SK-N-SH (cell line): ENCODE measurements around the gene NCS1. TPM values are rescaled to one million over a fixed set of nuclear protein-coding genes. Genes with fewer than 3 reads are reported as not detected.

Experiments used
- CTCF ChIA-PET: fragments of 300-600, 350-600 bp; formaldehyde crosslinking; extraction: SDS; loops from one replicate; lab custom pipeline; 2021; lab: Yijun Ruan, JAX
- POLR2A ChIA-PET: fragments of 350-600 bp; sonication (Branson Sonifier 250); formaldehyde crosslinking; extraction: SDS; loops from one replicate; lab custom pipeline; 2020; ENCODE audit warnings: antibody characterized with exemption, inconsistent platforms; lab: Yijun Ruan, JAX
- DNase-seq: peaks from one replicate; pipeline ENCODE4 v3.0.0; 2012
- H2AFZ ChIP-seq: fragments of 200-600 bp; sonication (generic); 2 replicates; pipeline ENCODE4 v1.8.1; 2016; ENCODE audit warnings: antibody characterized with exemption, mild to moderate bottlenecking, low read depth
- H3F3A ChIP-seq: fragments of 200-600 bp; sonication (generic); replicated peaks from 2 replicates; pipeline ENCODE3; 2016; ENCODE audit warnings: antibody characterized with exemption, mild to moderate bottlenecking; ENCODE audit not compliant: insufficient read depth
- H3K27ac ChIP-seq, 2 experiments: fragments of 200-500 bp in 1 of 2; fragments of 200-600 bp in 1 of 2; sonication (Bioruptor generic) in 1 of 2; sonication (generic), shearing (Covaris generic) in 1 of 2; 2 replicates each; pipeline versions ENCODE4 v1.5.1 to v1.6.1; 2014 to 2016; ENCODE audit warnings: low read depth in 2 of 2, inconsistent platforms in 1 of 2, low read length in 1 of 2, mild to moderate bottlenecking in 1 of 2, mixed read lengths in 1 of 2
- H3K27me3 ChIP-seq: fragments of 200-600 bp; sonication (generic), shearing (Covaris generic); 2 replicates; pipeline ENCODE4 v1.6.1; 2016; ENCODE audit warnings: mixed run types; ENCODE audit not compliant: insufficient read depth
- H3K36me3 ChIP-seq, 2 experiments: fragments of 200-500 bp in 1 of 2; fragments of 200-600 bp in 1 of 2; sonication (Bioruptor generic) in 1 of 2; sonication (generic) in 1 of 2; replicated peaks in 1 of 2; 2 replicates each; pipeline versions ENCODE3 to v1.5.1; 2014 to 2016; ENCODE audit warnings: low read length in 1 of 2, mild to moderate bottlenecking in 1 of 2; ENCODE audit not compliant: insufficient read depth in 2 of 2, control insufficient read depth in 1 of 2
- H3K4me1 ChIP-seq, 2 experiments: fragments of 200-500 bp in 1 of 2; fragments of 200-600 bp in 1 of 2; sonication (Bioruptor generic) in 1 of 2; sonication (generic), shearing (Covaris generic) in 1 of 2; 2 replicates each; pipeline versions ENCODE4 v1.5.1 to v1.6.1; 2014 to 2016; ENCODE audit warnings: low read depth in 1 of 2, low read length in 1 of 2, mixed run types in 1 of 2; ENCODE audit not compliant: insufficient read depth in 2 of 2, control insufficient read depth in 1 of 2
- H3K4me2 ChIP-seq: fragments of 200-600 bp; sonication (generic), shearing (Covaris generic); 2 replicates; pipeline ENCODE4 v1.6.1; 2017; ENCODE audit warnings: mixed run types
- H3K4me3 ChIP-seq, 2 experiments: fragments of 200-500 bp in 1 of 2; fragments of 200-600 bp in 1 of 2; sonication (Bioruptor generic) in 1 of 2; sonication (generic), shearing (Covaris generic) in 1 of 2; 2 replicates each; pipeline versions ENCODE4 v1.5.1 to v1.8.1; 2014 to 2016; ENCODE audit warnings: low read depth in 2 of 2, inconsistent platforms in 1 of 2, low read length in 1 of 2, mild to moderate bottlenecking in 1 of 2, mixed read lengths in 1 of 2, moderate library complexity in 1 of 2
- H3K79me2 ChIP-seq: fragments of 200-600 bp; sonication (generic); 2 replicates; pipeline ENCODE4 v1.8.1; 2017; ENCODE audit warnings: mild to moderate bottlenecking; ENCODE audit not compliant: insufficient read depth
- H3K9ac ChIP-seq: fragments of 200-600 bp; sonication (generic); 2 replicates; pipeline ENCODE4 v1.6.1; 2017; ENCODE audit warnings: mixed run types
- H3K9me2 ChIP-seq: fragments of 200-600 bp; sonication (generic); 2 replicates; pipeline ENCODE4 v1.6.1; 2017; ENCODE audit warnings: mixed run types
- H3K9me3 ChIP-seq: fragments of 200-600 bp; sonication (generic); 2 replicates; pipeline ENCODE4 v1.6.1; 2017; ENCODE audit warnings: mixed run types, mild to moderate bottlenecking, moderate library complexity
- H4K20me1 ChIP-seq: fragments of 200-600 bp; sonication (generic); 2 replicates; pipeline ENCODE4 v1.6.1; 2017; ENCODE audit warnings: mild to moderate bottlenecking, mixed run types; ENCODE audit not compliant: insufficient read depth
- CHD2 ChIP-seq: fragments of 150-350 bp; IDR thresholded peaks from 2 replicates; pipeline ENCODE4 v1.6.1; 2018; ENCODE audit warnings: low read length; ENCODE audit not compliant: partially characterized antibody
- EP300 ChIP-seq, 2 experiments: IDR thresholded peaks; 2 replicates each; pipeline versions ENCODE4 v1.4.0 to v1.6.1; 2012; ENCODE audit warnings: borderline replicate concordance in 1 of 2, low read depth in 1 of 2, low read length in 1 of 2
- FOXM1 ChIP-seq: IDR thresholded peaks from 2 replicates; pipeline ENCODE4 v1.4.0; 2012; ENCODE audit warnings: low read depth, mild to moderate bottlenecking
- GATA2 ChIP-seq: sonication (generic); formaldehyde crosslinking; IDR thresholded peaks from 2 replicates; pipeline ENCODE4 v1.5.0; 2020; ENCODE audit warnings: mild to moderate bottlenecking, missing genetic modification reagents
- IRF3 ChIP-seq: fragments of 150-350 bp; IDR thresholded peaks from 2 replicates; pipeline ENCODE4 v1.6.1; 2016; ENCODE audit warnings: mild to moderate bottlenecking, low read depth, low read length
- JUND ChIP-seq: IDR thresholded peaks from 2 replicates; pipeline ENCODE4 v1.4.0; 2012
- MAX ChIP-seq: IDR thresholded peaks from 2 replicates; pipeline ENCODE4 v1.4.0; 2012; ENCODE audit warnings: low read depth
- NFIC ChIP-seq: IDR thresholded peaks from 2 replicates; pipeline ENCODE4 v1.4.0; 2012; ENCODE audit warnings: borderline replicate concordance
- NRF1 ChIP-seq: IDR thresholded peaks from 2 replicates; pipeline ENCODE4 v1.6.1; 2012; ENCODE audit warnings: low read depth, mild to moderate bottlenecking, low read length
- POLR2AphosphoS5 ChIP-seq: IDR thresholded peaks from 2 replicates; pipeline ENCODE4 v1.6.1; 2012; ENCODE audit warnings: low read depth, low read length
- RCOR1 ChIP-seq: fragments of 150-350 bp; IDR thresholded peaks from 2 replicates; pipeline ENCODE4 v1.6.1; 2017; ENCODE audit warnings: antibody characterized with exemption, low read length
- RFX5 ChIP-seq: IDR thresholded peaks from 2 replicates; pipeline ENCODE4 v1.6.1; 2012; ENCODE audit warnings: mild to moderate bottlenecking, improper control_type of control experiment, low read length
- SMC3 ChIP-seq: IDR thresholded peaks from 2 replicates; pipeline ENCODE4 v1.6.1; 2012; ENCODE audit warnings: low read depth, low read length, improper control_type of control experiment
- TCF12 ChIP-seq: IDR thresholded peaks from 2 replicates; pipeline ENCODE4 v1.4.0; 2012
- ZBTB33 ChIP-seq: IDR thresholded peaks from 2 replicates; pipeline ENCODE4 v1.4.0; 2012; ENCODE audit warnings: low read depth, borderline replicate concordance
- WGBS: methylation state at CpG from one replicate; pipeline ENCODE4 v1.1.6; 2017; ENCODE audit warnings: low lambda C conversion rate; 5-methylcytosine and 5-hydroxymethylcytosine counted together
- polyA plus RNA-seq, 3 experiments: library from polyadenylated mRNA; depleted of rRNA; stranded (reverse); fragments of >200 nt; gene quantifications; 2 replicates each; pipeline ENCODE4 v1.2.3, GENCODE V29; 2012
- TF ChIP-seq, protein P1 (sequence below): IDR thresholded peaks from 2 replicates; pipeline ENCODE4; 2012
- TF ChIP-seq, protein P2 (sequence below): IDR thresholded peaks from 2 replicates; pipeline ENCODE4 v1.4.0; 2012; ENCODE audit warnings: low read depth, borderline replicate concordance
- TF ChIP-seq, protein P3 (sequence below): IDR thresholded peaks from 2 replicates; pipeline ENCODE4 v1.6.1; 2012; ENCODE audit warnings: mild to moderate bottlenecking, low read depth, low read length, moderate library complexity

Gene NCS1
- polyA plus RNA-seq, 1 of the 3 experiments (the other 2 are of a cell fraction): 40.6 TPM

- Histone ChIP-seq H3K79me2 (no peaks in the 10 kb centered on the region; the same call in 1 of the 2 replicates), H2AFZ (no peak overlapping the region), H3K4me3 (peak overlapping the region in 1 of 2 experiments; percentile 47; a peak in 1 of 4 replicates), H3K9me2 (no peaks in the 10 kb centered on the region), H3K27ac (no peak overlapping the region), H3K4me2 (no peak overlapping the region), H3F3A (no peaks in the 10 kb centered on the region), H4K20me1 (no peaks in the 10 kb centered on the region), H3K27me3 (no peaks in the 10 kb centered on the region), H3K36me3 (peaks cover 9 to 22% of the 10 kb centered on the region in 2 experiments), H3K4me1 (peaks cover 0 to 16% of the 10 kb centered on the region in 2 experiments; a peak in 1 of 4 replicates), H3K9ac (no peak overlapping the region), H3K9me3 (no peaks in the 10 kb centered on the region)
- ChIA-PET POLR2A (interaction anchor here (0.9 kb wide), 1 partner anchor 185 kb away, joined by 3 read pairs; no protein-coding TSS in a partner anchor), CTCF (interaction anchor here (0.6 to 2.3 kb wide), 45 partner anchors 8 to 392 kb away, joined by 3 to 48 read pairs (median 5); no protein-coding TSS in a partner anchor)
- no peak for DNase-seq
- WGBS: 72% methylated on average over 7 of the region's 10 CpGs
- TF ChIP-seq JUND (no peak), NFIC (no peak), EP300 (IDR thresholded peaks at IDR 0.05; ENCODE audit: borderline replicate concordance in 1 of 2, low read depth in 1 of 2, low read length in 1 of 2) (no peak), GATA2 (CRISPR knock-in tag) (no peak), POLR2AphosphoS5 (no peak), TCF12 (no peak), IRF3 (no peak), ZBTB33 (no peak)
These were observed 64.3 kb downstream of the NCS1 start for GRCh38 chr9:130236436-130236985.

- H3K36me3 ChIP-seq: peaks cover 6 to 22% of the 10 kb centered on the region in 2 experiments
- H3K27ac ChIP-seq: no peak overlapping the region
- ChIA-PET POLR2A (no interaction called here), CTCF (interaction anchor here (0.6 to 2.3 kb wide), 25 partner anchors 10 to 144 kb away, joined by 3 to 48 read pairs (median 7); no protein-coding TSS in a partner anchor)
- no peak overlapping the region for H3K9ac ChIP-seq
- no peaks in the 10 kb centered on the region for H3K27me3 ChIP-seq
- no peaks in the 10 kb centered on the region for H3F3A ChIP-seq
- DNase-seq: no peak
- no peaks in the 10 kb centered on the region for H4K20me1 ChIP-seq
- no peak overlapping the region for H3K4me3 ChIP-seq
- no peaks in the 10 kb centered on the region for H3K9me2 ChIP-seq
- H3K79me2 ChIP-seq: no peaks in the 10 kb centered on the region; the same call in 1 of the 2 replicates
- peaks cover 0 to 16% of the 10 kb centered on the region in 2 experiments; a peak in 1 of 4 replicates for H3K4me1 ChIP-seq
- H2AFZ ChIP-seq: no peak overlapping the region
- 97% methylated on average over 11 of the region's 11 CpGs for WGBS
- no peaks in the 10 kb centered on the region for H3K9me3 ChIP-seq
- H3K4me2 ChIP-seq: no peak overlapping the region
- TF ChIP-seq CHD2 (no peak), EP300 (IDR thresholded peaks at IDR 0.05; ENCODE audit: borderline replicate concordance in 1 of 2, low read depth in 1 of 2, low read length in 1 of 2) (no peak), MAX (no peak), FOXM1 (no peak), SMC3 (no peak), RFX5 (no peak), RCOR1 (no peak), NRF1 (no peak)
- TF ChIP-seq, protein P1, sequence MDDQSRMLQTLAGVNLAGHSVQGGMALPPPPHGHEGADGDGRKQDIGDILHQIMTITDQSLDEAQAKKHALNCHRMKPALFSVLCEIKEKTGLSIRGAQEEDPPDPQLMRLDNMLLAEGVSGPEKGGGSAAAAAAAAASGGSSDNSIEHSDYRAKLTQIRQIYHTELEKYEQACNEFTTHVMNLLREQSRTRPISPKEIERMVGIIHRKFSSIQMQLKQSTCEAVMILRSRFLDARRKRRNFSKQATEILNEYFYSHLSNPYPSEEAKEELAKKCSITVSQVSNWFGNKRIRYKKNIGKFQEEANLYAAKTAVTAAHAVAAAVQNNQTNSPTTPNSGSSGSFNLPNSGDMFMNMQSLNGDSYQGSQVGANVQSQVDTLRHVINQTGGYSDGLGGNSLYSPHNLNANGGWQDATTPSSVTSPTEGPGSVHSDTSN: no peak
- TF ChIP-seq, protein P2, sequence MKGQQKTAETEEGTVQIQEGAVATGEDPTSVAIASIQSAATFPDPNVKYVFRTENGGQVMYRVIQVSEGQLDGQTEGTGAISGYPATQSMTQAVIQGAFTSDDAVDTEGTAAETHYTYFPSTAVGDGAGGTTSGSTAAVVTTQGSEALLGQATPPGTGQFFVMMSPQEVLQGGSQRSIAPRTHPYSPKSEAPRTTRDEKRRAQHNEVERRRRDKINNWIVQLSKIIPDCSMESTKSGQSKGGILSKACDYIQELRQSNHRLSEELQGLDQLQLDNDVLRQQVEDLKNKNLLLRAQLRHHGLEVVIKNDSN: no peak
- TF ChIP-seq, protein P3, sequence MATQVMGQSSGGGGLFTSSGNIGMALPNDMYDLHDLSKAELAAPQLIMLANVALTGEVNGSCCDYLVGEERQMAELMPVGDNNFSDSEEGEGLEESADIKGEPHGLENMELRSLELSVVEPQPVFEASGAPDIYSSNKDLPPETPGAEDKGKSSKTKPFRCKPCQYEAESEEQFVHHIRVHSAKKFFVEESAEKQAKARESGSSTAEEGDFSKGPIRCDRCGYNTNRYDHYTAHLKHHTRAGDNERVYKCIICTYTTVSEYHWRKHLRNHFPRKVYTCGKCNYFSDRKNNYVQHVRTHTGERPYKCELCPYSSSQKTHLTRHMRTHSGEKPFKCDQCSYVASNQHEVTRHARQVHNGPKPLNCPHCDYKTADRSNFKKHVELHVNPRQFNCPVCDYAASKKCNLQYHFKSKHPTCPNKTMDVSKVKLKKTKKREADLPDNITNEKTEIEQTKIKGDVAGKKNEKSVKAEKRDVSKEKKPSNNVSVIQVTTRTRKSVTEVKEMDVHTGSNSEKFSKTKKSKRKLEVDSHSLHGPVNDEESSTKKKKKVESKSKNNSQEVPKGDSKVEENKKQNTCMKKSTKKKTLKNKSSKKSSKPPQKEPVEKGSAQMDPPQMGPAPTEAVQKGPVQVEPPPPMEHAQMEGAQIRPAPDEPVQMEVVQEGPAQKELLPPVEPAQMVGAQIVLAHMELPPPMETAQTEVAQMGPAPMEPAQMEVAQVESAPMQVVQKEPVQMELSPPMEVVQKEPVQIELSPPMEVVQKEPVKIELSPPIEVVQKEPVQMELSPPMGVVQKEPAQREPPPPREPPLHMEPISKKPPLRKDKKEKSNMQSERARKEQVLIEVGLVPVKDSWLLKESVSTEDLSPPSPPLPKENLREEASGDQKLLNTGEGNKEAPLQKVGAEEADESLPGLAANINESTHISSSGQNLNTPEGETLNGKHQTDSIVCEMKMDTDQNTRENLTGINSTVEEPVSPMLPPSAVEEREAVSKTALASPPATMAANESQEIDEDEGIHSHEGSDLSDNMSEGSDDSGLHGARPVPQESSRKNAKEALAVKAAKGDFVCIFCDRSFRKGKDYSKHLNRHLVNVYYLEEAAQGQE: no peak
These were observed 64.9 kb downstream of the NCS1 start for GRCh38 chr9:130237076-130237475.
